LHCN-M2 (cell line): ENCODE results near the gene FGFR2. TPM values are rescaled to one million over a fixed set of nuclear protein-coding genes. Genes with fewer than 3 reads are reported as not detected.

Source experiments
- DNase-seq: peaks from one replicate; pipeline ENCODE4 v3.0.0-alpha.2; 2012; ENCODE audit warnings: low read depth
- total RNA-seq: library from RNA; depleted of rRNA; stranded (reverse); fragments of >200 nt; gene quantifications from 2 replicates; pipeline ENCODE4 v1.2.3, GENCODE V29; 2014

The FGFR2 gene
- total RNA-seq, 1 experiment from 2014 or later = not detected

DNA sequence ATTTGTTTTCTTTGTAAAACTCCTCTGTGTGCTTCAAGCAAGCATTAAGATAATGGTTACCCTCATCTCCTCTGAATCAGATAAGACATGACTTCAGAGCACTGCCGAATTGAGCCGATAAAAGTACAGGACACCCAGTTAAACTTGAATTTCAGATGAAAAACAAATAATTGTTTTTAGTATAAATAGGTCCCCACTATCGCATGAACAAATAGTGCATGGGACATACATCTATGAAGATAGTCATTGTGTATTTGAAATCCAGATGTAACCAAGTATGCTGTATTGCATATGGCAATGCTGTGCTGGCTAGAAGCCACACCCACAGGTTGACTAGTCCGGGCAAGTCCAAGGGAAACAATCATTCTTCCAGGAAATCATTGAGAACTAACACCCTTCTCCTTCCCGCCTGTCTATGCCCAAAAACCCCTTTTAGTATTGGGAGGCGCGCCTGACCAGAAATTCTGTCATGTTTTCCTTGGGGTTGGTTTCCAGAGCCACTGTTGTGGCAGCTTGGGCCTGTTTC lies 12.6 kb upstream of the FGFR2 start:
- DNase-seq = no peak

DNA sequence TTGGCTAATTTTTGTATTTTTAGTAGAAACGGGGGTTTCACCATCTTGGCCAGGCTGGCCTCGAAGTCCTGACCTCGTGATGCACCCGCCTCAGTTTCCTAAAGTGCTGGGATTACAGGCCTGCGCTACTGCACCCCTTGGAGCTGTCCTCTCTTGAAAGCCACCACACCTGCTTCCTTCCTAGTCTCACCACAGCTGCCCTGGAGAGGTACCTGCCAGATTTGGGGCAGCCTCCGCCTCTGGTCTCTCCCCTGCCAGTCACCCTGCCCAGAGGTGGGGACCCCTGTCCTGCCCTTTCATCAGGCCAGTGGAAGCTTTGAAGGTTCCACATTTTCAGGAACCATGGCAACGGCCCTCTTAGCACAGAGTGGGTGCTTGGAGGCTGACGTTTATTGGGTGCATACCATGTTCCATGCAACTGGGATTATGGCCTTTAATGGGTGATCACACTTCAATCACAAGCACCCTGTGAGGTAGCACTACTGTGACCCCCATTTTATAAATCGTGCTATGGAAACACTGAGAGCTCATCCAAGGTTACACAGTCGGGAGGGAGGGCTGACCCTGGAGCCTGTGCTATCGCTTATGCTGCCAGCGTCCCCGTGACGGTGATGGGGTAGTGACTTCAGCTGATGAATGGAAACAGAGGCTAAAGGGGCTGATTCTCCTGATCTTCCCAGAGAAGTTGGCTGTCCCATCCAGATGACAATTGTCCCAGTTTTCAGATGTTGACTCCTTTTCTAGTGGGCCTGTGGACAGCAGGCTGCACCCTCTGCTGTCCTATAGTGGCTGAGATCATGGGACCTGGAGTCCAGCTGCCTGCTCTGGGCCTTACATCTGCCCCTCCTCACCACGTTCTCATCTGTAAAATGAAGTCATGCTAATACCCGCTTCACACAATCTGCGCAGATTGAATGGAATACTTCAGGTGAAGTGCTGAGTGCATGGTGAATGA lies 11.5 kb upstream of the FGFR2 start:
- DNase-seq = no peak

GRCh38 chr10:121608469-121609190 lies 10.4 kb upstream of the FGFR2 start:
- no peak for DNase-seq

DNA sequence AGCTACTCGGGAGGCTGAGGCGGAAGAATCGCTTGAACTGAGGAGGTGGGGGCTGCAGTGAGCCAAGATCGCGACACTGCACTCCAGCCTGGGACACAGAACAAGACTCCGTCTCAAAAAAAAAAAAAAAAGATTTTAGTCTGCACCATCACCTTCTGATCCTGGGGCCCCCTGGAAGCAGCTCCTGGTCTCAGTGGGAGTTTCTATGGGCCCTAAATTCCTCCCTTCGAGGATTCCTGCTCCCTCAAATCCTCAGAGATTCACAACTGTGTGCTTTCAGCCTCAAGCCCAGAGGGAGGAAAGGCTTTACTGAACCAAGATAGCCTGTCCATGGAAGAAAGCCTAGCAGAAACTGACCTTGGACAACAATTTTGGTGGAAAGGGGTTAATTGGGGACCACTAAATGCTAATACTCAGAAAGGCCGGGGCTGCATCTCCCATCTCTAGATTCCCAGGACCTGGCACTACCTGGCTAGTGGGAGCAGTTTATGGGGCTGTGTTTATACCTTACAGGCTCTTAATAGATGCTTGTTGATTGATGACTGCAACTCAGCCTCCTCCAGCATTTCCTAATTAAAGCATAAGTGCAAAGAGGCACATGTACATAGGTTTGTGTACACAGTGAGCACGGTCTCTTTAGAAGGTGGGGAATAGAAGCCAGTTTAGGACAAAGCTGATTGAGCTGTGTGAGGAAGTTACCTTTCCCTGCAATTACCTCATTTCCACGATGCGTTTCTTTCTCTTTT lies 9.2 kb upstream of the FGFR2 start:
- no peak for DNase-seq

DNA sequence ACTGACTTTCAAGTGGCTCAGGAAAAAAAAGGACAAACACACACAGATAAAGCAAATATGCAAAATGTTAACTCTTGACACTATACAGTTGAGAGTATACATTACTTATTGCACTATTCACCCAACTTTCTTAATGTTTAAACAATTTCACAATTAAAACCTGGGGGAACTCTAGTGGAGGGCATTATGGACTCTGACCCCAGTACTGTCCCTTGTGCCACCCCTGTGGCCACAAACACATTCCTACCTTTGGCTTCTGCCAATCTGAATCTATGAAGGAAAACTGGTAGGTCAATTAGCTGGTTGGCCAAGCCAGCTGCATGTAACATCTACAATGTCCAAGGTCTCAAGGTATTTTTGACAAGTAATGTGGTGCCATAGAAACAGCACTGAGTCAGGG lies 7.5 kb upstream of the FGFR2 start:
- DNase-seq = no peak

DNA sequence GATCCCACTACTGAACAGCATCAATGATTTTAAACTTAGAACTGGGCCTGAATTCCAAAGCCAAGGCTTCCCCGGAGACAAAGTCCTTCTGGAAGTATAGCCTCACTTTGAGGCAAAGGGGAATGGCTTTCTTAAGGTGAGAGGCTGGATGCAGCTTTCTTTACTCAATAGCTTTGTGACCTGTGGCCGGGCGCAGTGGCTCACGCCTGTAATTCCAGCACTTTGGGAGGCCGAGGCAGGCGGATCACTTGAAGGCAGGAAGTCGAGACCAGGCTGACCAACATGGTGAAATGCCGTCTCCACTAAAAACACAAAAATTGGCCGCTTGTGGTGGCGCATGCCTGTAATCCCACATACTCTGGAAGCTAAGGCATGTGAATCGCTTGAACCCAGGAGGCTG lies 3.2 kb upstream of the FGFR2 start:
- DNase-seq = no peak

DNA sequence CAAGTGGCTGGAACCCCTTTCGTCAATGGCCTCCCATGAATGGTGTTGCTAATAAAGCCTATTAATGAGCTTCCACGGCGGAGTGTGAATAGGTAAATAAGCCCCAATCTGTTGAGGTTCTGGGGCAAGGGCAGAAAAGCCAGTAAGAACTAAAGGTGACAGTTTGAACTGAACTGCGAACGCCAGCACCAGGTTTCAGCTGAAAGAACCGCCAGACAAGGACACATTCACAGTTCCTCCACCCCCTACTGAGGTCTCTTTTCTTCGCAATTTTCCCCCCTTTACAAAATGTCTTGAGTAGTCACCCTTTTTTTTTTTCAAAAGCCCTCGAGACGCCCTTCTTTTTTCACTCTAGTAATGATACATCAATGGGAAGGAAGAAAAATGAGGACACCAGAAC lies 2.4 kb upstream of the FGFR2 start:
- DNase-seq = no peak

DNA sequence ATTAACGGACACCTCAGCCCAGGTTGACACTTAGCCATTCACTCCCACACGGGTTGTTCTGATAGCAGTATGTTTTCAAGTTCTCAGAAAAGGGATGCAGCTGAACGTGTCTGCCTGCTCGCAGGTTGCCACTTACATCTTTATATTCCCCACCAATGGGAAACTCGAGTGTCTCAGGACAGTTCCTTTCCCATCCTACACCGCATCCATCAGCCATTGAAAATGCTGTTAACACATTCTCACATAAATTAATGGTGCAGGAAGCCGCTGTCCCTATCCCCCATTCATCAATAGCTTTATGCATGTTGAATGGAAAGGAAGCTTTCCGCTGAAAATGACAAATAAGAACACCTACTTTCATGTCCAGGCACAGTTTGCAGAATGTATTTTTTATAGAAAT lies 1.7 kb upstream of the FGFR2 start:
- DNase-seq = no peak

- no peak for DNase-seq
Observed at GRCh38 chr10:121597504-121598262, 561 bp downstream of the FGFR2 start.

DNA sequence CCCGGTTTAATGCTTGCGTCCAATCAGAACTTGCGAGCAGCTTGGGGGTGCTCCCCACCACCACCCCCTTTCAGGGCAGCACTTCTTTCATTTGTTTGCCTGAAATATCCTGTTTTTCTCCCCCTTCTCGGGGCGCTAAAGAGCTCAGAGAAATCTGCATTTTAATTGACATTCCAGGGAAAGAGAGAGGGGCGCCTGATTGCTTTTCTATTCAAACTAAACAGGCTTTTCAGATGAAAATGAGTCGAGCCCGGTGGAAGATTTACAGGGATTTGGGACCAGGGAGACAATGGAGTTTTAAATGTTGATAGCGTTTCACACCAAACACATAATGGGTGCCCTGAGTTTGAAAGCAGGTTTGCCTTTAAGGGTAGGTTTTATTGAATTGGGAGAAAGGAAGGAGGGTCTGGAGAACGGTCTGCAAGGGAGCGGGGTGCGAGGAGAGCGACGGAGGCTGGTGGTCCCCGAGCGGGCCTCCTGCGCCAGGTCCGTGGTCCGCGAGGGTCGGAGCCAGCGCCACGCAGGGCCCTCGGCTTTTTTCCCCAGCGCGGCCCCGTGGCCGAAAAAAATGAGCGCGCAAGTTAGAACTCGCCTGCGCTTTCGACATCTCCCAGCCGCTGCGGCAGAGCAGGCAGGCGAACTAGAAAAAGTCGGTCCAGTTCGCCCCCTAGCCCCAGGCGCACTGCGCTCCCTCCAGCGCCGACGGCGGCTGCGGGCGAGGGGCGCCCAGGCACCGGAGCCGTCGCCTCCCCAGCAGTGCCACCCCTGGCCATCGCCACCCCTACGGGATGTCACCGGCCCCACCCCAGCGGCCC lies 1.3 kb downstream of the FGFR2 start:
- DNase-seq = no peak

- no peak for DNase-seq
Observed at GRCh38 chr10:121595806-121596688, 2.2 kb downstream of the FGFR2 start.

DNA sequence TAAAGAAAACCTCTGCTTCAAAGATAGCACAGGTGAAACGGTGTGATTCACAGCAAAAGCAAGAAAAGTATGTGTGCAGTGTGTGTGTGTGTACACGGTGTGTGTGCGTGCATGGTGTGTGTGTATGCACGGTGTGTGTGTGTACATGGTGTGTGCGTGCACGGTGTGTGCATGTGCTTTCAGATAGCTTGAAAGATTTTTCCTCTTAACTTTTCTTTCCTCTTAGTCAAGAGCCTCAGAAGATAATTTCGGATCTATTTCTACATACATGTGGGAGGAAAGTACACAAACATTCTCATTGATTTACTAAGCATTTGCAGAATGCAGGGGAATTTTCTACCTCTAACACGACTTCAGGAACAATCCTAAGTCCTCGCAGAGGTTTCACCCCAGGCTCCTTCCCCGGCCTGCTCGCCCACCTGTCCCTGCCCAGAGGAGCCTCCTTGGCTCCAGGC lies 2.9 kb downstream of the FGFR2 start:
- DNase-seq = no peak

- DNase-seq = no peak
Observed at GRCh38 chr10:121594623-121595350, 3.5 kb downstream of the FGFR2 start.

DNA sequence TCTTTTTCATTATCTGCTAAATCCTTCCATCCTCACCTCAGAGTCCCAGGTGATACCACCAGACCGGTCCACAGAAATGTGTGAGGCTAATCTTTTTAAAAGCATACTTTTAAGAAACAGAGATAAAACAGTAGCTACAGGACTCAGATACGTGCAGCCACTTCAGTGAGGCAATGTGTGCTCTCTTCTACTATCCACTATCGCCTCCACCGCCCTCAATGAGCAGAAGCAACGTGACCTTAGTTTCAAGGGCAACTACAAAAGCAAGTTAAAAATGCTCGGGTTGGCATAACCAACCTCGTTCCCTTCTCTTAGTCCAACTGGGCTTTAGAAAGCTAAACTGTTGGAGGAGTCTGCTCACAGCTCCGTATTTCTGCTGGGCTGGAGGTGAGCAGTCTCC lies 4.2 kb downstream of the FGFR2 start:
- no peak for DNase-seq

DNA sequence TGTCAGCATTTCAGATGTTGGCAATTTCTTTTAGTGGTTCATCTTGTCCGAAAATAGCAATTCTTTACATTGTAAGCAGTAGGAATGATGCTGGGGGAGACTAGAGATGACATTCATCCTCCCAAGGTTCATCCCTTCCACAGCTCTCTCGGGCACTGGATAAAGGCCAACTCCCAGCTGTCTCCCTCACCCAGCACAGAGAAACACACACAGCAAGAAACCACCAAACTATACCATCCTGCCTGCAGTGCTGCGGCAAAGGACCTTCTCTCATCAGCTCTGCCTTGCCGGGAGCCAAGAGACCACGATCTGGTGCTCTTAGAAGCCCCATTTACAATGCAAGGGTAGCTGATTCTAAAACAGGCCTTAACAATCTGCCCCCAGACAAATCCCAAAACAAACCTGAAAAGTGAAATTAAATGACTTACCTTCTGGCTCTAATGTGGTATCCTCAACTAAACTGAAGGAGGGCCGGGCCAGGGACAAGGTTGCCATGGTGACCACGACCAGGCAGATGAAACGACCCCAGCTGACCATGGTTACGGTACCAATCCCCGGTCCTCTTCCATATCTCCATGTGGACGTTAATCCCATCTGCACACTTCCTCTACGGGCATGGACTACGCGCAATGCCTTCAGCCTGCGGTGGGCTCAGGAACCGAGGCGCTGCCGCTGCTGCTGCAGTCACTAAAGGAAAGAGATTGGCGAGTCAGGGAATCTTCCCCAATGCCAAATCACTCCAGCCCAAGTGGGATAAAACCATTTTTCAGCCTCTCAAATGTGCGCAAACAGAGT lies 4.8 kb downstream of the FGFR2 start:
- DNase-seq = no peak

DNA sequence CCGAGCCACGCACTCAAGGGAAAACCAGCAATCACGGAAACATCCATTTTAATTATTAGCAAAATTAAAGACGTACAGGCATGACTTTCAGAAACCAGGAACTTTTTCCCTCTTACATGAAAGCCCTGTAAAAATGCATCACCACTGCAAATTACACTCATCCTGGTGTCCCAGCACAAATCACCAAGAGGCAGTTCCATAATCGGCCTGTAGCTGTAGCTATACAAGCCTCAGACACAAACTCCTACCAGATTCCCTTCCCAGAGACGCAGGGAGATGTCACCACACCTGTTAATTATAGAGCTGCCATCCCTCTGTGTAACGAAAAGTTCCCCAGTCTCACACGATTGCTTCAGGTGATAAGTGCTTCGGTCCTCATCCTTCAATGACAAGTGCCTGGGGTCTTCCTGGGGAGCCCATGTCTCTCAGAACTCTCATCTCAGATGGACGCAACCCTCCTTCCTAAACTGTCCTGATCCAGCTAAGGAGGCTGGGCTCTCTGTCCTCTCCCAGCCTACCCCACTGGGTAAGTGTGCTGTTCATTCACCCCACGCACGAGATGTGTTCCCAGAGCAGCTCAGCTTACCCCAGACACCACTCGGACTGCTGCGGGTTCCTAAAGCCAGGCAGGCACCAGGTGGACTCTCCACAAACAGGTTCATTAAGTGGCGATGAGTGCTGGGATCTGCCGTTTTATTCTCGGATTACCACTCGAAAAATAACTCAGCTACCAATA lies 5.9 kb downstream of the FGFR2 start:
- no peak for DNase-seq

DNA sequence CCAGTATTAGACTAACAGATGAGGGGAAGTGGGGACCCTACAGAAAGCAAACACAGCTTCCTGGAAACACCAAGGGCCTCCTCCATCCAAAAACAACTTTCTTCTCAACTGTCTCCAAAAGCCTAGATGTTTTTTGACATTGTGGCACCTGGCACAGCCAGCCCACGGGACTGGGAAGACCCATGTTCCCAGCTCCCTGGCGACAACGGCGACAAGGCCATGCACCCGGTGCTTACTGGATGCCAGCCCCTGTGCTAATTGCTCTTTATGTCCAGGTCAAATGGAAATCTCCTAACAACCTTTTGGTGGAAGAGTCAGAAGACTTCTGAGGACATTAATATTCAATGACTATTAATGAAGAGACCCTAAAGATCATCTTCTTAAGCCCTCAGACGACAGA lies 7.1 kb downstream of the FGFR2 start:
- DNase-seq = no peak
